Measurements from ENCODE around the gene RBM41.
"Not testable (repeated sequence)": the region's sequence is repeated elsewhere in the genome, so short reads cannot be mapped to it uniquely, and the experiment has no call there.

RBM41 gene

GRCh38 chrX:107107459-107107858 is 11.2 kb downstream of the RBM41 start:
- peaks cover 31% of the 10 kb centered on the region for H3K4me1 Mint-ChIP-seq (ENCODE audit: low read depth)
- H3K9me3 Mint-ChIP-seq (ENCODE audit: low read depth): no peaks in the 10 kb centered on the region
- no peak overlapping the region for H3K4me3 Mint-ChIP-seq
- no peaks in the 10 kb centered on the region for H3K27me3 Mint-ChIP-seq
- H3K27ac Mint-ChIP-seq: peak overlapping the region; percentile 51
- H3K36me3 Mint-ChIP-seq: peaks cover 15% of the 10 kb centered on the region

GRCh38 chrX:107102980-107103379 is 15.6 kb downstream of the RBM41 start:
- Mint-ChIP-seq H3K4me3 (no peak overlapping the region), H3K27me3 (no peaks in the 10 kb centered on the region), H3K36me3 (peaks cover 11% of the 10 kb centered on the region), H3K27ac (no peak overlapping the region), H3K9me3 (ENCODE audit: low read depth) (no peaks in the 10 kb centered on the region), H3K4me1 (ENCODE audit: low read depth) (peaks cover 8% of the 10 kb centered on the region)

GRCh38 chrX:107076158-107076557 is 42.5 kb downstream of the RBM41 start:
- Mint-ChIP-seq H3K9me3 (ENCODE audit: low read depth) (peaks cover 9% of the 10 kb centered on the region), H3K36me3 (peaks cover 15% of the 10 kb centered on the region), H3K27ac (no peak overlapping the region), H3K4me1 (ENCODE audit: low read depth) (peaks cover 10% of the 10 kb centered on the region), H3K4me3 (no peak overlapping the region), H3K27me3 (no peaks in the 10 kb centered on the region)

GRCh38 chrX:107057731-107058130 is 60.9 kb downstream of the RBM41 start:
- H3K27ac Mint-ChIP-seq, H3K4me3 Mint-ChIP-seq: not testable (repeated sequence)

GRCh38 chrX:107054978-107055377 is 63.6 kb downstream of the RBM41 start:
- Mint-ChIP-seq H3K36me3 (peaks cover 4% of the 10 kb centered on the region), H3K9me3 (ENCODE audit: low read depth) (peaks cover 4% of the 10 kb centered on the region), H3K4me3 (no peak overlapping the region), H3K27ac (no peak overlapping the region), H3K27me3 (no peaks in the 10 kb centered on the region), H3K4me1 (ENCODE audit: low read depth) (no peaks in the 10 kb centered on the region)

More at GRCh38 chrX:107057731-107058130, 60.9 kb downstream of the RBM41 start:
- not testable (repeated sequence) for H3K4me1 Mint-ChIP-seq (ENCODE audit: low read depth); H3K27me3 Mint-ChIP-seq; H3K36me3 Mint-ChIP-seq; H3K9me3 Mint-ChIP-seq (ENCODE audit: low read depth)

- Mint-ChIP-seq H3K4me1 (ENCODE audit: low read depth) (no peaks in the 10 kb centered on the region), H3K27ac (no peak overlapping the region), H3K36me3 (no peaks in the 10 kb centered on the region), H3K9me3 (ENCODE audit: low read depth) (peaks cover 4% of the 10 kb centered on the region), H3K4me3 (no peak overlapping the region), H3K27me3 (no peaks in the 10 kb centered on the region)
These were observed 68.4 kb downstream of the RBM41 start for GRCh38 chrX:107050195-107050709.

GRCh38 chrX:107047622-107048021 is 71.0 kb downstream of the RBM41 start:
- peaks cover 2% of the 10 kb centered on the region for H3K27me3 Mint-ChIP-seq

GRCh38 chrX:107029752-107030151 is 88.9 kb downstream of the RBM41 start:
- peaks cover 5% of the 10 kb centered on the region for H3K27me3 Mint-ChIP-seq
- no peak overlapping the region for H3K4me3 Mint-ChIP-seq
- no peaks in the 10 kb centered on the region for H3K4me1 Mint-ChIP-seq (ENCODE audit: low read depth)
- H3K36me3 Mint-ChIP-seq: no peaks in the 10 kb centered on the region
- no peak overlapping the region for H3K27ac Mint-ChIP-seq
- no peaks in the 10 kb centered on the region for H3K9me3 Mint-ChIP-seq (ENCODE audit: low read depth)

More at GRCh38 chrX:107047622-107048021, 71.0 kb downstream of the RBM41 start:
- Mint-ChIP-seq H3K4me3 (no peak overlapping the region), H3K4me1 (ENCODE audit: low read depth) (no peaks in the 10 kb centered on the region), H3K9me3 (ENCODE audit: low read depth) (no peaks in the 10 kb centered on the region), H3K36me3 (no peaks in the 10 kb centered on the region), H3K27ac (no peak overlapping the region)

- H3K27me3 Mint-ChIP-seq: peaks cover 2% of the 10 kb centered on the region
These were observed 93.1 kb downstream of the RBM41 start for GRCh38 chrX:107025545-107025944.

GRCh38 chrX:107014936-107015335 is 103.7 kb downstream of the RBM41 start:
- Mint-ChIP-seq H3K27ac (no peak overlapping the region), H3K27me3 (no peaks in the 10 kb centered on the region), H3K9me3 (ENCODE audit: low read depth) (no peaks in the 10 kb centered on the region), H3K4me1 (ENCODE audit: low read depth) (no peaks in the 10 kb centered on the region), H3K36me3 (no peaks in the 10 kb centered on the region), H3K4me3 (no peak overlapping the region)

More at GRCh38 chrX:107025545-107025944, 93.1 kb downstream of the RBM41 start:
- Mint-ChIP-seq H3K4me3 (no peak overlapping the region), H3K4me1 (ENCODE audit: low read depth) (no peaks in the 10 kb centered on the region), H3K27ac (no peak overlapping the region), H3K9me3 (ENCODE audit: low read depth) (no peaks in the 10 kb centered on the region), H3K36me3 (no peaks in the 10 kb centered on the region)
